Tibial nerve (tissue), 4 donors: ENCODE measurements around the gene MGMT. TPM values are rescaled to one million over a fixed set of nuclear protein-coding genes. Genes with fewer than 3 reads are reported as not detected.

Experiments used
- DNase-seq, 2 donors: peaks; one replicate each; pipeline ENCODE4 v3.0.0-alpha.2; 2019; ENCODE audit warnings: low spot score in 2 of 2
- H3K27ac ChIP-seq, 4 donors: fragments of 200-600 bp; sonication (generic) in 3 of 4; one replicate each; pipeline ENCODE4 v1.5.1; 2017 to 2019; ENCODE audit warnings: mild to moderate bottlenecking in 1 of 4
- H3K27me3 ChIP-seq, 2 donors: fragments of 200-600 bp; sonication (generic) in 1 of 2; one replicate each; pipeline versions ENCODE4 v1.5.1 to v1.6.0; 2017 to 2019
- H3K36me3 ChIP-seq, 3 donors: fragments of 200-600 bp; sonication (generic); one replicate each; pipeline ENCODE4 v1.5.1; 2018 to 2019
- H3K4me1 ChIP-seq, 4 donors: fragments of 200-600 bp; sonication (generic) in 3 of 4; one replicate each; pipeline ENCODE4 v1.5.1; 2017 to 2019
- H3K4me3 ChIP-seq, 4 donors: fragments of 200-600 bp; sonication (generic) in 3 of 4; one replicate each; pipeline ENCODE4 v1.5.1; 2017 to 2019; ENCODE audit warnings: mild to moderate bottlenecking in 1 of 4, moderate library complexity in 1 of 4
- H3K9me3 ChIP-seq, 4 donors: fragments of 200-600 bp; sonication (generic) in 3 of 4; one replicate each; pipeline ENCODE4 v1.5.1; 2017 to 2019
- CTCF ChIP-seq, 5 experiments: fragments of 200-600 bp in 3 of 5; fragments of 450-650 bp in 2 of 5; sonication (generic) in 3 of 5; IDR thresholded peaks; one replicate each; pipeline ENCODE4 v1.5.1; 2016 to 2019; ENCODE audit warnings: antibody characterized with exemption in 5 of 5, mild to moderate bottlenecking in 3 of 5, moderate library complexity in 2 of 5
- EP300 ChIP-seq, 2 donors: sonication (generic); formaldehyde crosslinking; IDR thresholded peaks; one replicate each; pipeline ENCODE4 v1.6.1; 2017; ENCODE audit warnings: antibody characterized with exemption in 2 of 2, mild to moderate bottlenecking in 1 of 2
- POLR2A ChIP-seq, 2 donors: fragments of 450-650 bp; IDR thresholded peaks; one replicate each; pipeline ENCODE4 v1.6.1; 2017; ENCODE audit warnings: antibody characterized with exemption in 2 of 2, mild to moderate bottlenecking in 2 of 2, moderate library complexity in 2 of 2
- WGBS, 2 donors: methylation state at CpG; one replicate each; pipeline ENCODE4 v1.1.5; 2018; 5-methylcytosine and 5-hydroxymethylcytosine counted together
- total RNA-seq, 4 donors: library from RNA; depleted of rRNA; stranded (reverse); fragments of >200 nt; gene quantifications; one replicate each; pipeline ENCODE4 v1.1.0, GENCODE V29; 2016

MGMT gene
- total RNA-seq, 4 donors from 2014 or later = 26.1 to 39.1 (median 33.7) TPM

GRCh38 chr10:129702605-129703004 lies 235.6 kb downstream of the MGMT start:
- Histone ChIP-seq H3K4me3 (no peak overlapping the region), H3K36me3 (no peaks in the 10 kb centered on the region), H3K4me1 (peaks cover 0 to 5% (median under 1%) of the 10 kb centered on the region in 4 donors), H3K9me3 (no peaks in the 10 kb centered on the region), H3K27me3 (no peaks in the 10 kb centered on the region), H3K27ac (no peak overlapping the region)
- 93 to 98% methylated on average over 17 of the region's 17 CpGs for WGBS, 2 donors
- TF ChIP-seq POLR2A (IDR thresholded peaks at IDR 0.05) (no peak), EP300 (IDR thresholded peaks at IDR 0.05) (no peak), CTCF (IDR thresholded peaks at IDR 0.05) (no peak)
- DNase-seq = no peak

DNA sequence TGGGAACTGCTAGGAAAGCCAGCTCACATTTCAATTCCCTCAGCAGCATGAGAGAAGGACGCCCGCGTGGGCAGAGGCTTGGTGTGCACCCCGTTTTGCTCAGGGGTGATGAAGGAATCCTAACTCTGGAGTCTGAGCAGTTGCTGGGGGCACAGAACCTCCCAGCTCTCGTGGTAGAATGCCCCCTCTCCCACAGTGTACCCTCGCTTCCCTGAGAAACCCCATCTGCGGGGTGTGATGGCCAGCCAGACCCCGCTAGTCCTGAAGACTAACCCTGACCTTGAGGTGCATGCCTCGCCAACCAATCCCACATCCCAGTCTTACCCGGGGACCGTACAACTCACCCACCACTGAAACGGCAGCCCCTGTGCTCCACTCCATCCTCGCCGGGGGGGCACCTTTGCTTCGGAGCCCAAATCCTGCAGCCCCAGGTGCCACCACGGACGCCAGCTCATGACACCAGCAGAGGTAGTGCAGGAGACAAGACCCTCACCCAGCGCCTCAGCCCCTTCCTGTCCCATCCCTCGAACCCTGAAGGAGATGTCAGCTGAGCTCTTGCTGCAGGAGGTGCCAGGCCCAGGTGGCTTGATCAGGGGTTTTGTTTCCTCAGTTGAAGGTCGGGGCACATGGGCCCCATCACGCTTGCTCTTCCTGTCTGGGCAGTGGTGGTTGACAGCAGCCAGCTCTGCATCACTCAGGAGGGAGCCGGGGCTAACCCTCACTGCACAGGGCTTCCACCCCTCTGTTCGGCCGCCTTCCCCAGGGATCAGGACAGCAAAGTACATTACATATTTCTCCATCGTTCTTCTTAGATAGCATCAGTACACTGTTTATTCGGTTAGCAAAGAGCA lies 236.5 kb downstream of the MGMT start:
- Histone ChIP-seq H3K9me3 (no peaks in the 10 kb centered on the region), H3K36me3 (no peaks in the 10 kb centered on the region), H3K27ac (no peak overlapping the region), H3K4me1 (peaks cover 0 to 14% (median 3%) of the 10 kb centered on the region in 4 donors), H3K4me3 (no peak overlapping the region), H3K27me3 (no peaks in the 10 kb centered on the region)
- TF ChIP-seq EP300 (IDR thresholded peaks at IDR 0.05) = no peak
- no peak for TF ChIP-seq CTCF (IDR thresholded peaks at IDR 0.05)
- no peak for TF ChIP-seq POLR2A (IDR thresholded peaks at IDR 0.05)
- 80 to 87% methylated on average over 24 to 25 of the region's 26 CpGs for WGBS, 2 donors
- no peak for DNase-seq

DNA sequence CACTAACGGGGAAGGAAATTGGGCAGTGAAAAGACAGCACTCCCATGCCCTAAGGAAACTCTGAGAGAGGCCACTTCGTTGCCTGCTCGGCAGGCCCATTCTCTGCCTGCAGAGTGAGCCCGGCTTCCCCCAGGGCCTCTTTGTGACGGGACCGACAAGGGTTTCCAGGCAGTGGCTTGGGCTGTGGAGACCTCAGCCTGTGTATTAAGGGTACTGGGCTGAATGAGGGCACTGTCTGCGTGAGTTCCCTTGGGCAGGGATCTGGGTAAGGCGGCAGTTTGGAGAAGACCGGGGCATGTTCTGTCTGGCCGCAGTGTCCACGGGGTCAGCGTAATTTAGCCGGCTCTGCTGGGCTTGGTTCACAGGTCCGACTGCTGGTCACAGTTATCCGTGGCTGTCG lies 237.2 kb downstream of the MGMT start:
- TF ChIP-seq CTCF (IDR thresholded peaks at IDR 0.05) = no peak
- TF ChIP-seq POLR2A (IDR thresholded peaks at IDR 0.05) = no peak
- TF ChIP-seq EP300 (IDR thresholded peaks at IDR 0.05) = no peak
- DNase-seq = no peak
- H3K4me3 ChIP-seq = no peak overlapping the region
- peaks cover 0 to 14% (median 3%) of the 10 kb centered on the region in 4 donors for H3K4me1 ChIP-seq
- 75 to 79% methylated on average over 15 to 16 of the region's 16 CpGs for WGBS, 2 donors
- H3K36me3 ChIP-seq = peaks cover 0 to 7% (median 0%) of the 10 kb centered on the region in 3 donors
- H3K9me3 ChIP-seq = no peaks in the 10 kb centered on the region
- no peak overlapping the region for H3K27ac ChIP-seq
- no peaks in the 10 kb centered on the region for H3K27me3 ChIP-seq

GRCh38 chr10:129704786-129705525 lies 237.9 kb downstream of the MGMT start:
- Histone ChIP-seq H3K27ac (no peak overlapping the region), H3K4me3 (no peak overlapping the region), H3K36me3 (peaks cover 0 to 14% (median 0%) of the 10 kb centered on the region in 3 donors), H3K4me1 (peaks cover 0 to 14% (median 3%) of the 10 kb centered on the region in 4 donors), H3K27me3 (no peaks in the 10 kb centered on the region), H3K9me3 (no peaks in the 10 kb centered on the region)
- no peak for DNase-seq
- TF ChIP-seq EP300 (IDR thresholded peaks at IDR 0.05) (no peak), POLR2A (IDR thresholded peaks at IDR 0.05) (no peak), CTCF (IDR thresholded peaks at IDR 0.05) (no peak)
- WGBS, 2 donors = 89 to 91% methylated on average over 25 of the region's 25 CpGs

- no peak for DNase-seq
- Histone ChIP-seq H3K4me1 (peaks cover 0 to 14% (median 3%) of the 10 kb centered on the region in 4 donors), H3K36me3 (peaks cover 0 to 22% (median 0%) of the 10 kb centered on the region in 3 donors), H3K27me3 (no peaks in the 10 kb centered on the region), H3K4me3 (no peak overlapping the region), H3K9me3 (no peaks in the 10 kb centered on the region), H3K27ac (no peak overlapping the region)
- WGBS, 2 donors = 84 to 97% methylated on average over 3 to 8 of the region's 8 CpGs
- TF ChIP-seq POLR2A (IDR thresholded peaks at IDR 0.05) (no peak), EP300 (IDR thresholded peaks at IDR 0.05) (no peak), CTCF (IDR thresholded peaks at IDR 0.05) (no peak)
Observed at GRCh38 chr10:129705676-129706075, 238.6 kb downstream of the MGMT start.
